HEK293 (cell line): ENCODE data around the gene MTF2.
A peak's percentile ranks its signal among the peaks of the same experiment; 100 is the strongest.
"Not testable (repeated sequence)": the region's sequence is repeated elsewhere in the genome, so short reads cannot be mapped to it uniquely, and the experiment has no call there.

Experiments used
- CTCF ChIA-PET: fragments of 350-600 bp; formaldehyde crosslinking; extraction: SDS; loops from one replicate; lab custom pipeline; 2021; ENCODE audit warnings: antibody characterized with exemption; lab: Yijun Ruan, JAX
- POLR2A ChIA-PET: fragments of 300-600 bp; formaldehyde crosslinking; extraction: SDS; loops from one replicate; lab custom pipeline; 2020; ENCODE audit warnings: antibody characterized with exemption, inconsistent platforms; lab: Yijun Ruan, JAX
- H3K27ac ChIP-seq: fragments of 200-500 bp; sonication (Bioruptor generic); 2 replicates; pipeline ENCODE4 v1.5.1; 2014; ENCODE audit warnings: low read depth, low read length, control low read depth, inconsistent platforms; ENCODE audit errors: extremely low read depth
- H3K36me3 ChIP-seq, 2 experiments: fragments of 200-500 bp in 1 of 2; sonication (Bioruptor generic) in 1 of 2; 1 replicate in 1 of 2; 2 replicates in 1 of 2; pipeline ENCODE4 v1.5.1; 2014 to 2017; ENCODE audit warnings: inconsistent platforms in 2 of 2, low read length in 2 of 2; ENCODE audit not compliant: control insufficient read depth in 2 of 2, insufficient read depth in 1 of 2
- H3K4me1 ChIP-seq: fragments of 200-500 bp; sonication (Bioruptor generic); 2 replicates; pipeline ENCODE4 v1.5.1; 2014; ENCODE audit warnings: mild to moderate bottlenecking, low read length, inconsistent platforms; ENCODE audit not compliant: control insufficient read depth, insufficient read depth
- H3K4me3 ChIP-seq: 2 replicates; pipeline ENCODE4 v1.5.1; 2011; ENCODE audit warnings: low read depth, mild to moderate bottlenecking, control low read depth, low read length, moderate library complexity
- H3K9me3 ChIP-seq: fragments of 200-500 bp; sonication (Bioruptor generic); 2 replicates; pipeline ENCODE4 v1.5.1; 2014; ENCODE audit warnings: low read depth, low read length, inconsistent platforms; ENCODE audit not compliant: control insufficient read depth, insufficient read depth
- EGR2 ChIP-seq: fragments of 450-650 bp; formaldehyde crosslinking; IDR thresholded peaks from 2 replicates; pipeline ENCODE4 v1.5.1; 2016; ENCODE audit warnings: low read depth, missing biosample characterization, missing genetic modification characterization
- FEZF1 ChIP-seq: fragments of 450-650 bp; formaldehyde crosslinking; IDR thresholded peaks from 2 replicates; pipeline ENCODE4 v1.5.1; 2016; ENCODE audit warnings: missing biosample characterization, missing genetic modification characterization
- KLF10 ChIP-seq: fragments of 450-650 bp; IDR thresholded peaks from 2 replicates; pipeline ENCODE4 v1.5.1; 2018; ENCODE audit warnings: missing biosample characterization, mild to moderate bottlenecking, missing genetic modification characterization
- KLF16 ChIP-seq: fragments of 450-650 bp; formaldehyde crosslinking; IDR thresholded peaks from 2 replicates; pipeline ENCODE4 v1.5.1; 2017; ENCODE audit warnings: missing biosample characterization, missing genetic modification characterization
- OSR2 ChIP-seq: fragments of 450-650 bp; formaldehyde crosslinking; IDR thresholded peaks from 2 replicates; pipeline ENCODE4 v1.5.1; 2016; ENCODE audit warnings: missing biosample characterization, missing genetic modification characterization
- SP2 ChIP-seq: fragments of 450-650 bp; formaldehyde crosslinking; IDR thresholded peaks from 2 replicates; pipeline ENCODE4 v1.5.1; 2016; ENCODE audit warnings: missing biosample characterization, missing genetic modification characterization
- WT1 ChIP-seq: fragments of 450-650 bp; formaldehyde crosslinking; IDR thresholded peaks from 2 replicates; pipeline ENCODE4 v1.5.1; 2016; ENCODE audit warnings: missing biosample characterization, missing genetic modification characterization
- YY1 ChIP-seq: fragments of 450-650 bp; formaldehyde crosslinking; IDR thresholded peaks from 2 replicates; pipeline ENCODE4 v1.5.1; 2018; ENCODE audit warnings: missing biosample characterization, missing genetic modification characterization
- ZBTB20 ChIP-seq: fragments of 450-650 bp; formaldehyde crosslinking; IDR thresholded peaks from 2 replicates; pipeline ENCODE4 v1.5.1; 2016; ENCODE audit warnings: missing biosample characterization, missing genetic modification characterization
- ZBTB8A ChIP-seq: fragments of 450-650 bp; formaldehyde crosslinking; IDR thresholded peaks from 2 replicates; pipeline ENCODE4 v1.5.1; 2016; ENCODE audit warnings: missing biosample characterization, missing genetic modification characterization
- ZFHX2 ChIP-seq: fragments of 450-650 bp; formaldehyde crosslinking; conservative IDR thresholded peaks from 2 replicates; pipeline ENCODE4 v1.5.1; 2016; ENCODE audit warnings: missing biosample characterization, missing genetic modification characterization
- ZFP37 ChIP-seq: fragments of 450-650 bp; formaldehyde crosslinking; IDR thresholded peaks from 2 replicates; pipeline ENCODE4 v1.5.1; 2016; ENCODE audit warnings: missing biosample characterization, missing genetic modification characterization
- ZNF114 ChIP-seq: fragments of 450-650 bp; formaldehyde crosslinking; IDR thresholded peaks from 2 replicates; pipeline ENCODE4 v1.5.0; 2017; ENCODE audit warnings: missing biosample characterization, missing genetic modification characterization
- ZNF146 ChIP-seq: fragments of 450-650 bp; formaldehyde crosslinking; IDR thresholded peaks from 2 replicates; pipeline ENCODE4 v1.5.1; 2016; ENCODE audit warnings: missing biosample characterization, missing genetic modification characterization
- ZNF214 ChIP-seq: fragments of 450-650 bp; formaldehyde crosslinking; IDR thresholded peaks from 2 replicates; pipeline ENCODE4 v1.5.1; 2017; ENCODE audit warnings: missing biosample characterization, mild to moderate bottlenecking, missing genetic modification characterization, borderline replicate concordance
- ZNF366 ChIP-seq: fragments of 450-650 bp; formaldehyde crosslinking; conservative IDR thresholded peaks from 2 replicates; pipeline ENCODE4 v1.5.1; 2016; ENCODE audit warnings: missing biosample characterization, missing genetic modification characterization
- ZNF555 ChIP-seq: fragments of 450-650 bp; formaldehyde crosslinking; conservative IDR thresholded peaks from 2 replicates; pipeline ENCODE4 v1.5.1; 2017; ENCODE audit warnings: missing biosample characterization, mild to moderate bottlenecking, missing genetic modification characterization, inconsistent platforms
- ZNF623 ChIP-seq: fragments of 450-650 bp; formaldehyde crosslinking; IDR thresholded peaks from 2 replicates; pipeline ENCODE4 v1.5.1; 2016; ENCODE audit warnings: missing biosample characterization, missing genetic modification characterization
- ZNF785 ChIP-seq: fragments of 450-650 bp; formaldehyde crosslinking; IDR thresholded peaks from 2 replicates; pipeline ENCODE4 v1.5.1; 2016; ENCODE audit warnings: missing biosample characterization, missing genetic modification characterization
- ZNF792 ChIP-seq: fragments of 450-650 bp; formaldehyde crosslinking; IDR thresholded peaks from 2 replicates; pipeline ENCODE4 v1.5.1; 2016; ENCODE audit warnings: missing biosample characterization, missing genetic modification characterization
- ZSCAN30 ChIP-seq: fragments of 450-650 bp; IDR thresholded peaks from 2 replicates; pipeline ENCODE4 v1.5.1; 2018; ENCODE audit warnings: missing biosample characterization, mild to moderate bottlenecking, missing genetic modification characterization, moderate library complexity
- TF ChIP-seq, protein P1 (sequence below): fragments of 450-650 bp; formaldehyde crosslinking; IDR thresholded peaks from 2 replicates; pipeline ENCODE4 v1.5.1; 2016; ENCODE audit warnings: missing biosample characterization, missing genetic modification characterization
- TF ChIP-seq, protein P2 (sequence below): fragments of 450-650 bp; formaldehyde crosslinking; IDR thresholded peaks from 2 replicates; pipeline ENCODE4 v1.5.1; 2017; ENCODE audit warnings: missing biosample characterization, missing genetic modification characterization
- TF ChIP-seq, protein P3 (sequence below): fragments of 450-650 bp; formaldehyde crosslinking; IDR thresholded peaks from 2 replicates; pipeline ENCODE4 v1.5.0; 2017; ENCODE audit warnings: missing biosample characterization, missing genetic modification characterization, borderline replicate concordance
- TF ChIP-seq, protein P4 (sequence below): fragments of 450-650 bp; formaldehyde crosslinking; IDR thresholded peaks from 2 replicates; pipeline ENCODE4 v1.5.1; 2017; ENCODE audit warnings: missing biosample characterization, missing genetic modification characterization

The MTF2 gene

DNA sequence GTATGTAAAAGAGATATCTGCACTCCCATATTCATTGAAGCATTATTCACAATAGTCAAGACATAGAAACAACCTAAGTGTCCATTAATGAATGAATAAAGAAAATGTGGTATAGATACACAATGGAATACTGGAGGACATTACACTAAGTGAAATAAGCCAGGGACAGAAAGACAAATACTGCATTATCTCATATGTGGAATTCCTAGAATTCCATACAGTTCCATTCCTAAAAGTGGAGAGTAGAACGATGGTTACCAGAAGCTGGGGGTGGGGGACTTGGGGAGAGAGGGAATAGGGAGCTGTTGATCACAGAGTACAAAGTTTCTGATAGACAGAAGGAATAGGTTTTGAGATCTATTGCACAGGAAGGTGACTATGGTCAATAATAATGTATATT, 93.7 kb downstream of the MTF2 start:
- peaks cover 0 to 15% of the 10 kb centered on the region in 2 experiments; a peak in 2 of 3 replicates for H3K36me3 ChIP-seq
- ChIA-PET POLR2A (no interaction called here), CTCF (interaction anchor here (0.6 to 1.4 kb wide), 3 partner anchors 132 to 1314 kb away, joined by 3 to 4 read pairs (median 3); no protein-coding TSS in a partner anchor)

DNA sequence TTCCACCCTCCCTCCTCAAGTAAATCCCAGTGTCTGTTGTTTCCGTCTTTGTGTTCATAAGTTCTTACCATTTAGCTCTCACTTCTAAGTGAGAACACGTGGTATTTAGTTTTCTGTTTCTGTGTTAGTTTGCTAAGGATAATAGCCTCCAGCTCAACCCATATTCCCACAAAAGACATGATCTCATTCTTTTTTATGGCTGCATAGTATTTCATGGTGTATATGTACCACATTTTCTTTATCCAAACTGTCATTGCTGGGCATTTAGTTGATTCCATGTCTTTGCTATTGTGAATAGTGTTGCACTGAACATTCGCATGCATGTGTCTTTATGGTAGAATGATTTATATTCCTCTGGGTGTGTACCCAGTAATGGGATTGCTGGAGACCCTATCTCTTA, 95.6 kb downstream of the MTF2 start:
- H3K4me3 ChIP-seq, H3K9me3 ChIP-seq, H3K4me1 ChIP-seq, H3K27ac ChIP-seq, POLR2A ChIA-PET: not testable (repeated sequence)
- TF ChIP-seq ZNF146 = peak; percentile 95
- TF ChIP-seq, protein P1, sequence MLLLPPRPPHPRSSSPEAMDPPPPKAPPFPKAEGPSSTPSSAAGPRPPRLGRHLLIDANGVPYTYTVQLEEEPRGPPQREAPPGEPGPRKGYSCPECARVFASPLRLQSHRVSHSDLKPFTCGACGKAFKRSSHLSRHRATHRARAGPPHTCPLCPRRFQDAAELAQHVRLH = peak; percentile 61
- CTCF ChIA-PET = interaction anchor here (0.5 kb wide), 1 partner anchor 105 kb away, joined by 3 read pairs; no protein-coding TSS in a partner anchor
- peaks cover 0 to 15% of the 10 kb centered on the region in 2 experiments; a peak in 2 of 3 replicates for H3K36me3 ChIP-seq

More for the DNA sequence above, 93.7 kb downstream of the MTF2 start:
- Histone ChIP-seq H3K9me3 (no peaks in the 10 kb centered on the region), H3K4me1 (no peaks in the 10 kb centered on the region), H3K27ac (no peak overlapping the region), H3K4me3 (no peak overlapping the region)
- TF ChIP-seq SP2 (tag by site-specific recombination) (no peak), ZNF366 (0 out of 2 replicates have a peak, but pooled peaks have one; percentile 38)
- TF ChIP-seq, protein P2, sequence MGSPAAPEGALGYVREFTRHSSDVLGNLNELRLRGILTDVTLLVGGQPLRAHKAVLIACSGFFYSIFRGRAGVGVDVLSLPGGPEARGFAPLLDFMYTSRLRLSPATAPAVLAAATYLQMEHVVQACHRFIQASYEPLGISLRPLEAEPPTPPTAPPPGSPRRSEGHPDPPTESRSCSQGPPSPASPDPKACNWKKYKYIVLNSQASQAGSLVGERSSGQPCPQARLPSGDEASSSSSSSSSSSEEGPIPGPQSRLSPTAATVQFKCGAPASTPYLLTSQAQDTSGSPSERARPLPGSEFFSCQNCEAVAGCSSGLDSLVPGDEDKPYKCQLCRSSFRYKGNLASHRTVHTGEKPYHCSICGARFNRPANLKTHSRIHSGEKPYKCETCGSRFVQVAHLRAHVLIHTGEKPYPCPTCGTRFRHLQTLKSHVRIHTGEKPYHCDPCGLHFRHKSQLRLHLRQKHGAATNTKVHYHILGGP (tag by site-specific recombination) = 0 out of 2 replicates have a peak, but pooled peaks have one; percentile 61

DNA sequence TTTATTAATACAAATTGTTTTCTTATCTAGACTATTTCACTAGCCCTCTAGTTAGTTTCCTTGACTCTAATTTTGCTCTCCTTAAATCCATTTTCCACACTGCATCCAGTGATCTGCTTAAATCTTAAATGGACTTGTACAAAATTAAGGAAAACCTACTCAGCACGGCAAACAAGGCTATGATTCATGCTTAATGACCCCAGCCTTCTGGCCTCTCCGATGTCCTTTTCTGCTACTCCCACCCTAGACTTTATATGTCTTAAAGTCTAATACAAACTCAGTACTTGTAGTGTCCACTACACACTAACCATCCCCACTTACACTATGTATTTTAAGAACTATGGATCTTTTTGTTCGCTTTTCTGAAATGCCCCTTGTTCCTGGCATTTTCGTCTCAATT, 98.9 kb downstream of the MTF2 start:
- ChIA-PET CTCF (interaction anchor here (0.7 kb wide), 1 partner anchor 320 kb away, joined by 3 read pairs; no protein-coding TSS in a partner anchor), POLR2A (interaction anchor here (0.6 to 3.6 kb wide), 2 partner anchors 13 to 99 kb away, joined by 3 to 16 read pairs; partner anchors contain the start of gene MTF2)
- H3K27ac ChIP-seq = no peak overlapping the region
- H3K36me3 ChIP-seq = peaks cover 0 to 15% of the 10 kb centered on the region in 2 experiments; a peak in 2 of 3 replicates
- peak overlapping the region; percentile 98 for H3K4me3 ChIP-seq
- no peaks in the 10 kb centered on the region for H3K4me1 ChIP-seq
- no peaks in the 10 kb centered on the region for H3K9me3 ChIP-seq
- TF ChIP-seq EGR2 (tag by site-specific recombination) (no peak), KLF16 (tag by site-specific recombination) (no peak), ZFP37 (no peak), SP2 (tag by site-specific recombination) (no peak), ZSCAN30 (tag by site-specific recombination) (no peak), OSR2 (no peak), ZNF785 (tag by site-specific recombination) (no peak), ZNF114 (no peak), ZBTB20 (tag by site-specific recombination) (no peak), KLF10 (no peak), ZNF214 (tag by site-specific recombination) (no peak), FEZF1 (tag by site-specific recombination) (peak; percentile 25; the same call in 1 of the 2 replicates), YY1 (tag by site-specific recombination) (no peak), ZNF623 (tag by site-specific recombination) (no peak), ZNF555 (tag by site-specific recombination) (no peak), ZFHX2 (tag by site-specific recombination) (no peak), ZBTB8A (tag by site-specific recombination) (no peak), WT1 (tag by site-specific recombination) (no peak), ZNF792 (no peak)
- TF ChIP-seq, protein P3, sequence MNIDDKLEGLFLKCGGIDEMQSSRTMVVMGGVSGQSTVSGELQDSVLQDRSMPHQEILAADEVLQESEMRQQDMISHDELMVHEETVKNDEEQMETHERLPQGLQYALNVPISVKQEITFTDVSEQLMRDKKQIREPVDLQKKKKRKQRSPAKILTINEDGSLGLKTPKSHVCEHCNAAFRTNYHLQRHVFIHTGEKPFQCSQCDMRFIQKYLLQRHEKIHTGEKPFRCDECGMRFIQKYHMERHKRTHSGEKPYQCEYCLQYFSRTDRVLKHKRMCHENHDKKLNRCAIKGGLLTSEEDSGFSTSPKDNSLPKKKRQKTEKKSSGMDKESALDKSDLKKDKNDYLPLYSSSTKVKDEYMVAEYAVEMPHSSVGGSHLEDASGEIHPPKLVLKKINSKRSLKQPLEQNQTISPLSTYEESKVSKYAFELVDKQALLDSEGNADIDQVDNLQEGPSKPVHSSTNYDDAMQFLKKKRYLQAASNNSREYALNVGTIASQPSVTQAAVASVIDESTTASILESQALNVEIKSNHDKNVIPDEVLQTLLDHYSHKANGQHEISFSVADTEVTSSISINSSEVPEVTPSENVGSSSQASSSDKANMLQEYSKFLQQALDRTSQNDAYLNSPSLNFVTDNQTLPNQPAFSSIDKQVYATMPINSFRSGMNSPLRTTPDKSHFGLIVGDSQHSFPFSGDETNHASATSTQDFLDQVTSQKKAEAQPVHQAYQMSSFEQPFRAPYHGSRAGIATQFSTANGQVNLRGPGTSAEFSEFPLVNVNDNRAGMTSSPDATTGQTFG = no peak
- TF ChIP-seq, protein P4, sequence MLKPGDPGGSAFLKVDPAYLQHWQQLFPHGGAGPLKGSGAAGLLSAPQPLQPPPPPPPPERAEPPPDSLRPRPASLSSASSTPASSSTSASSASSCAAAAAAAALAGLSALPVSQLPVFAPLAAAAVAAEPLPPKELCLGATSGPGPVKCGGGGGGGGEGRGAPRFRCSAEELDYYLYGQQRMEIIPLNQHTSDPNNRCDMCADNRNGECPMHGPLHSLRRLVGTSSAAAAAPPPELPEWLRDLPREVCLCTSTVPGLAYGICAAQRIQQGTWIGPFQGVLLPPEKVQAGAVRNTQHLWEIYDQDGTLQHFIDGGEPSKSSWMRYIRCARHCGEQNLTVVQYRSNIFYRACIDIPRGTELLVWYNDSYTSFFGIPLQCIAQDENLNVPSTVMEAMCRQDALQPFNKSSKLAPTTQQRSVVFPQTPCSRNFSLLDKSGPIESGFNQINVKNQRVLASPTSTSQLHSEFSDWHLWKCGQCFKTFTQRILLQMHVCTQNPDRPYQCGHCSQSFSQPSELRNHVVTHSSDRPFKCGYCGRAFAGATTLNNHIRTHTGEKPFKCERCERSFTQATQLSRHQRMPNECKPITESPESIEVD (tag by site-specific recombination) = peak; percentile 32; the same call in 1 of the 2 replicates
